Panc1 (cell line): ENCODE measurements around the gene LONP1.

Source experiments
- POLR2AphosphoS5 ChIP-seq: IDR thresholded peaks from 2 replicates; pipeline ENCODE4 v1.6.1; 2012; ENCODE audit warnings: mild to moderate bottlenecking, low read depth, low read length, moderate library complexity
- SIN3A ChIP-seq: IDR thresholded peaks from 2 replicates; pipeline ENCODE4 v1.6.1; 2012; ENCODE audit warnings: low read depth, mild to moderate bottlenecking, low read length, moderate library complexity, borderline replicate concordance; ENCODE audit not compliant: insufficient read depth
- TCF7L2 ChIP-seq: IDR thresholded peaks from 2 replicates; pipeline ENCODE4 v1.6.1; 2011; ENCODE audit warnings: mild to moderate bottlenecking, low read depth, low read length, inconsistent platforms
- TF ChIP-seq, protein P1 (sequence below): fragments of 450-650 bp; IDR thresholded peaks from 2 replicates; pipeline ENCODE4 v1.5.1; 2017; ENCODE audit warnings: mild to moderate bottlenecking
- TF ChIP-seq, protein P2 (sequence below), 2 experiments: IDR thresholded peaks; 2 replicates each; pipeline ENCODE4 v1.6.1; 2011 to 2012; ENCODE audit warnings: low read depth in 2 of 2, control low read depth in 1 of 2, low read length in 1 of 2, mild to moderate bottlenecking in 1 of 2, moderate library complexity in 1 of 2; ENCODE audit not compliant: insufficient read depth in 1 of 2

DNA sequence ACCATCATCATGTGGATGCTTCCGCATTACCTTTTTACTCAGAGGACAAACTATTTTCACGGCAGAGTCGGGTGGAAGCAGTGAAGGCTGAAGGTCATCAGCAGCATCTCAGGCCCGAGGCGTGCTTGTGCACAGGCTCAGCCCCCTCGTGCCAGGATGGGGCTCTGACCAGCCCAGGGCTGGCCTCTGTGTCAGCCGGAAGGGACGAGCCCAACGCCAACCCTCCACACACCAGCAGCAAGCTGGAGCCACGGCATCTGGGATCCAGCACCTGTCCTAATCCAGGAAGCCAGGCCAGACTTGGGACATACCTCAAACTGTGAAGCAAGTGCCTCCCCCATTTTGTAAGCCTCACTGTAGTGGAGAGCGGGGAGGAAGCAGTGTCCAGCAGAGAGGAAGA, 50.7 kb downstream of the LONP1 start:
- TF ChIP-seq POLR2AphosphoS5 = no peak
- TF ChIP-seq, protein P1, sequence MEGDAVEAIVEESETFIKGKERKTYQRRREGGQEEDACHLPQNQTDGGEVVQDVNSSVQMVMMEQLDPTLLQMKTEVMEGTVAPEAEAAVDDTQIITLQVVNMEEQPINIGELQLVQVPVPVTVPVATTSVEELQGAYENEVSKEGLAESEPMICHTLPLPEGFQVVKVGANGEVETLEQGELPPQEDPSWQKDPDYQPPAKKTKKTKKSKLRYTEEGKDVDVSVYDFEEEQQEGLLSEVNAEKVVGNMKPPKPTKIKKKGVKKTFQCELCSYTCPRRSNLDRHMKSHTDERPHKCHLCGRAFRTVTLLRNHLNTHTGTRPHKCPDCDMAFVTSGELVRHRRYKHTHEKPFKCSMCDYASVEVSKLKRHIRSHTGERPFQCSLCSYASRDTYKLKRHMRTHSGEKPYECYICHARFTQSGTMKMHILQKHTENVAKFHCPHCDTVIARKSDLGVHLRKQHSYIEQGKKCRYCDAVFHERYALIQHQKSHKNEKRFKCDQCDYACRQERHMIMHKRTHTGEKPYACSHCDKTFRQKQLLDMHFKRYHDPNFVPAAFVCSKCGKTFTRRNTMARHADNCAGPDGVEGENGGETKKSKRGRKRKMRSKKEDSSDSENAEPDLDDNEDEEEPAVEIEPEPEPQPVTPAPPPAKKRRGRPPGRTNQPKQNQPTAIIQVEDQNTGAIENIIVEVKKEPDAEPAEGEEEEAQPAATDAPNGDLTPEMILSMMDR = no peak
- no peak for TF ChIP-seq TCF7L2
- TF ChIP-seq, protein P2, sequence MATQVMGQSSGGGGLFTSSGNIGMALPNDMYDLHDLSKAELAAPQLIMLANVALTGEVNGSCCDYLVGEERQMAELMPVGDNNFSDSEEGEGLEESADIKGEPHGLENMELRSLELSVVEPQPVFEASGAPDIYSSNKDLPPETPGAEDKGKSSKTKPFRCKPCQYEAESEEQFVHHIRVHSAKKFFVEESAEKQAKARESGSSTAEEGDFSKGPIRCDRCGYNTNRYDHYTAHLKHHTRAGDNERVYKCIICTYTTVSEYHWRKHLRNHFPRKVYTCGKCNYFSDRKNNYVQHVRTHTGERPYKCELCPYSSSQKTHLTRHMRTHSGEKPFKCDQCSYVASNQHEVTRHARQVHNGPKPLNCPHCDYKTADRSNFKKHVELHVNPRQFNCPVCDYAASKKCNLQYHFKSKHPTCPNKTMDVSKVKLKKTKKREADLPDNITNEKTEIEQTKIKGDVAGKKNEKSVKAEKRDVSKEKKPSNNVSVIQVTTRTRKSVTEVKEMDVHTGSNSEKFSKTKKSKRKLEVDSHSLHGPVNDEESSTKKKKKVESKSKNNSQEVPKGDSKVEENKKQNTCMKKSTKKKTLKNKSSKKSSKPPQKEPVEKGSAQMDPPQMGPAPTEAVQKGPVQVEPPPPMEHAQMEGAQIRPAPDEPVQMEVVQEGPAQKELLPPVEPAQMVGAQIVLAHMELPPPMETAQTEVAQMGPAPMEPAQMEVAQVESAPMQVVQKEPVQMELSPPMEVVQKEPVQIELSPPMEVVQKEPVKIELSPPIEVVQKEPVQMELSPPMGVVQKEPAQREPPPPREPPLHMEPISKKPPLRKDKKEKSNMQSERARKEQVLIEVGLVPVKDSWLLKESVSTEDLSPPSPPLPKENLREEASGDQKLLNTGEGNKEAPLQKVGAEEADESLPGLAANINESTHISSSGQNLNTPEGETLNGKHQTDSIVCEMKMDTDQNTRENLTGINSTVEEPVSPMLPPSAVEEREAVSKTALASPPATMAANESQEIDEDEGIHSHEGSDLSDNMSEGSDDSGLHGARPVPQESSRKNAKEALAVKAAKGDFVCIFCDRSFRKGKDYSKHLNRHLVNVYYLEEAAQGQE (IDR thresholded peaks at IDR 0.05; ENCODE audit: insufficient read depth in 1 of 2, low read depth in 2 of 2, low read length in 1 of 2) = no peak
- TF ChIP-seq SIN3A = no peak
